ENCODE measurements around the gene NR6A1.

- TF ChIP-seq PPARA (CRISPR knock-in tag; IDR thresholded peaks at IDR 0.05; ENCODE audit: borderline replicate concordance) (no peak), ISL1 (CRISPR knock-in tag; IDR thresholded peaks at IDR 0.05) (no peak), RARB (CRISPR knock-in tag; IDR thresholded peaks at IDR 0.05) (no peak), ZNF565 (CRISPR knock-in tag; conservative IDR thresholded peaks at IDR 0.05; ENCODE audit: low read depth) (no peak), SNAI2 (CRISPR knock-in tag; IDR thresholded peaks at IDR 0.05) (no peak), CSDC2 (CRISPR knock-in tag; IDR thresholded peaks at IDR 0.05) (no peak), ZFP3 (CRISPR knock-in tag; IDR thresholded peaks at IDR 0.05) (no peak), CSRNP3 (CRISPR knock-in tag; IDR thresholded peaks at IDR 0.05) (no peak), ZNF70 (CRISPR knock-in tag; IDR thresholded peaks at IDR 0.05) (no peak)
- TF ChIP-seq, protein P1, sequence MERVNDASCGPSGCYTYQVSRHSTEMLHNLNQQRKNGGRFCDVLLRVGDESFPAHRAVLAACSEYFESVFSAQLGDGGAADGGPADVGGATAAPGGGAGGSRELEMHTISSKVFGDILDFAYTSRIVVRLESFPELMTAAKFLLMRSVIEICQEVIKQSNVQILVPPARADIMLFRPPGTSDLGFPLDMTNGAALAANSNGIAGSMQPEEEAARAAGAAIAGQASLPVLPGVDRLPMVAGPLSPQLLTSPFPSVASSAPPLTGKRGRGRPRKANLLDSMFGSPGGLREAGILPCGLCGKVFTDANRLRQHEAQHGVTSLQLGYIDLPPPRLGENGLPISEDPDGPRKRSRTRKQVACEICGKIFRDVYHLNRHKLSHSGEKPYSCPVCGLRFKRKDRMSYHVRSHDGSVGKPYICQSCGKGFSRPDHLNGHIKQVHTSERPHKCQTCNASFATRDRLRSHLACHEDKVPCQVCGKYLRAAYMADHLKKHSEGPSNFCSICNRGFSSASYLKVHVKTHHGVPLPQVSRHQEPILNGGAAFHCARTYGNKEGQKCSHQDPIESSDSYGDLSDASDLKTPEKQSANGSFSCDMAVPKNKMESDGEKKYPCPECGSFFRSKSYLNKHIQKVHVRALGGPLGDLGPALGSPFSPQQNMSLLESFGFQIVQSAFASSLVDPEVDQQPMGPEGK (CRISPR knock-in tag; IDR thresholded peaks at IDR 0.05; ENCODE audit: borderline replicate concordance) = no peak
Observed at GRCh38 chr9:124492818-124493217, 278.3 kb downstream of the NR6A1 start.

All from SK-N-SH treated with all-trans-retinoic acid at 6 μM for 48 hours (cell line).